ENCODE results near the gene WAC.
"Not testable (repeated sequence)": the region's sequence is repeated elsewhere in the genome, so short reads cannot be mapped to it uniquely, and the experiment has no call there.

The WAC gene

GRCh38 chr10:28569506-28570159 lies 36.7 kb downstream of the WAC start:
- DNase-seq: no peak

DNA sequence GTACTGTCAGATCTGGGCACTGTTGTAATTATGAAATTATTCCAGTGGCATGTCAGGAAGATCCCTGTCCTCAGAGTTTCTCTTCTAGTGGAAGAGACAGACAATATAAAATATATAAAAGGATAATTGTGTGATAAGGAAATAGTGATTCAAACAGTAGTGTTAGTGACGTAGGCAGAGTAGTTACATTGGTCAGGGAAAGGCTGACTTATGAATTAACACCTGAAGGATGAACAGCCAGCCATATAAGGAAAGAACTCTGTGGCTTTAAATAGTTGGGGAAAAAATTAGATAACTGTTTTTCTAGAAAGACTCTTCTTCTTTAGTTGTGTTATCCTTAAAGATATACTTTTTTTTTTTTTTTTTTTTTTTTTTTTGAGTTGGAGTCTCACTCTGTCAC lies 37.7 kb downstream of the WAC start:
- no peak for DNase-seq

GRCh38 chr10:28571265-28571664 lies 38.3 kb downstream of the WAC start:
- no peak for DNase-seq

DNA sequence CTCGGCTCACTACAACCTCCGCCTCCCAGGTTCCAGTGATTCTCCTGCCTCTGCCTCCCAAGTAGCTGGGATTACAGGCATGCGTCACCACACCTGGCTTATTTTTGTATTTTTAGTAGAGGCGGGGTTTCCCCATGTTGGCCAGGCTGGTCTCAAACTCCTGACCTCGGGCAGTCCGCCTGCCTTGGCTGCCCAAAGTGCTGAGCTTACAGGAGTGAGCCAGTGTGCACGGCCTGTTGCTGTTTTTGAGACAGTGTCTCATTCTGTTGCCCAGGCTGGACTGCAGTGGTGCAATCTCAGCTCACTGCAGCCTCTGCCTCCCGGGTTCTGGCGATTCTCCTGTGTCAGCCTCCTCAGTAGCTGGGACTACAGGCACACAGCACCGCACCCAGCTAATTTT lies 41.3 kb downstream of the WAC start:
- not testable (repeated sequence) for DNase-seq

DNA sequence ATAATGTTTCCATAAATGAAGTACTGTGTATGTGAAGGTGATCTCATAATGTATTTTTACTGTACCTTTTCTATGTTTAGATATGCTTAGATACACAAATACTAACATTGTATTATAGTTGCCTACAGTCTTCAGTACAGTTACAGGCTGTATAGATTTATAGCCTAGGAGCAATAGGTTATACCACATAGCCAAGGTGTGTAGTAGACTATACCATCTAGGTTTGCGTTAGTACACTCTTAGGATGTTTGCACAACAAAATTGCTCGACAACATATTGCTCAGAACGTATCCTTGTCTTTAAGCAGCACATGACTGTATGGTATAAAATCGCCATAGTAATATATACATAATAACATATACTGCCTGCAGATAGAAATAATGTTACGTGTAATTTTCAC lies 42.9 kb downstream of the WAC start:
- no peak for DNase-seq

GRCh38 chr10:28577506-28577905 lies 44.6 kb downstream of the WAC start:
- no peak for DNase-seq

DNA sequence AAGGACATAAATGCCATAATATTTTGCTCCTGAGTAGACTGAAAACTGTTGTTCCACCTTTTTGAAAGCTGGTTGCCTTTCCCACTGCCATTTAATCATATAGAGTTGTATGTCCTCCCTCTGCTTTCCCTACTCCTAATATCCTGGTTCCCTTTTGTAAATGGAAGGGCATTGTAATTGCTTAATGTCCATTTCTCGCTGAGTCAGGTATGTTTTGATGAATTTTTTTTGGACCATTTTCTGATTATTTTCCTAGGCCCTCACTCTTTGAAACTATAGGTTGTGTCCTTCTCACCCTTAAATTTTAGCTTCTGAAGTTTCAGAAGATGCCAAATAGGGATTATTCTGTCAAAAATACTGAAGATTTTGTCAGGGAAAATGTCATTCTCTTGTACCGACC lies 45.5 kb downstream of the WAC start:
- DNase-seq: no peak

DNA sequence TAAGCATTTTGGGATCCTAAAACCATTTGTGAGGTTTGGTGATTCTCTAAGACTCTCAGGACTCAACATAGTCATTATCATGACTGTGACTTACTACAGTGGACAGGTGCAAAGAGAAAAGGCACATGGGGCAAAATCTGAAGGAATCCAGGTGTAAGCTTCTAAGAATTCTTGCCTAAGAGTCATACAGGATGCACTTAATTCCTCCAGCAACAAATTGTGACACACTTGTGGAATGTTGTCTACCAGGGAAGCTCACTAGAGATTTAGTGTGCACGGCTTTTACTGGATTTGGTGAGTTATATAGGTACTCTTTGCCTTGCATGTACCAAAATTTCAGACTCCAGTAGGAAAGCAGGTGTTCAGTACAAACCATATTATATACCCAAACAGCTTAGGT lies 47.9 kb downstream of the WAC start:
- DNase-seq: no peak

DNA sequence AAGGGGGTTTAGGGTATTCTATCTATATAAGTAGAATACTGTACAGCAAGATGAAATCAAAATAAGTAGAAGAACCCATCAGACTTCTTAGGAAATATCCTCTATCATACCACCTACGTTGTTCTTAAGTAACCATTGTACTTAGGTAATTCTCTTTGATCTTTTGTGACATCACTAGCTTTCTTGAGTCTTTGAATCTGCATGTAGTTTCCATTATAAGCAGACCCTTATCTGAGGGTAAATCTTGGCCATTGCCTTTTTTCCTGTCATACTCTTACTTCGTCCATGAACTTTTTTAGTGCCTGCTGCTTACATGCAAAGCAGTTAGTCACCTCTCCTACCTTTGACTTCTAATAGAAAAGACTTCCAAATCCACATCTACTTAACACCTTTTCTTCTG lies 49.0 kb downstream of the WAC start:
- DNase-seq: no peak

- DNase-seq: no peak
Measured at GRCh38 chr10:28585076-28585475, 52.2 kb downstream of the WAC start.

DNA sequence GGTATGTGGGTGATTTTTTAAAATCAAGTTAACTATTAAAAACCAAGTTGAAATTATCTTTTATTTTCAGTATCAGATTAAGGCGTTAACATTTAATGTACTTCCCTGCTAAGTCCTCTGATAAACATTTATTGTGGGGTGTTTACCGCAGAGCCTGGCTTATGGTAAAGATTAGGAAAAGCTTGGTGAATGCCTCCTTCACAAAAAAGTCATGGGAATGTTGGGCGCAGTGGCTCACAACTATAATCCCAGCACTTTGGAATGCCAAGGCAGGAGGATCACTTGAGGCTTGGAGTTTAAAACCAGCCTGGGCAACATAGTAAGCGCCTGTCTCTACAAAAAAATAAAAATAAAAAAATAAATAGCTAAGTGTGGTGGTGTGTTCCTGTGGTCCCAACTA lies 53.3 kb downstream of the WAC start:
- DNase-seq: no peak

GRCh38 chr10:28587270-28587969 lies 54.5 kb downstream of the WAC start:
- no peak for DNase-seq

GRCh38 chr10:28587970-28588290 lies 55.0 kb downstream of the WAC start:
- no peak for DNase-seq

DNA sequence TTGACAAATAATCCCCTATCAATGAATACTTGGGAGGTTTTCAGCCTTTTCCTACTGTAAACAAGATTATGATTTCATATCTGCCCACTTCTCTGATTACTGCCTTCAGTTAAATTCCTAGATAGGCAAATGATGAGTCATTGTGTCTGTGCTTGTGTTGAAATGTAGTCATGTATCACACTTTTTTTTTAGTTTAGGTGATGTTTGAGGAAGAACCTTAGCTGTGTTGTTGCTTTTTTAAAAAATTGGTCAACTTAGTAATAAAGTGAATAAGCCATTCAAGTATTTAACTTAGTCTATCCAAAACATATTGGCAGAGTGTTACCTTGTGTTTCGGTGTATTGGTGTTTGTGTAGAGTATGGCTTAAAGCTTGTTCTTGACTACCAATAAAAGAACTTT lies 60.0 kb downstream of the WAC start:
- no peak for DNase-seq

GRCh38 chr10:28593811-28594210 lies 60.9 kb downstream of the WAC start:
- no peak for DNase-seq

DNA sequence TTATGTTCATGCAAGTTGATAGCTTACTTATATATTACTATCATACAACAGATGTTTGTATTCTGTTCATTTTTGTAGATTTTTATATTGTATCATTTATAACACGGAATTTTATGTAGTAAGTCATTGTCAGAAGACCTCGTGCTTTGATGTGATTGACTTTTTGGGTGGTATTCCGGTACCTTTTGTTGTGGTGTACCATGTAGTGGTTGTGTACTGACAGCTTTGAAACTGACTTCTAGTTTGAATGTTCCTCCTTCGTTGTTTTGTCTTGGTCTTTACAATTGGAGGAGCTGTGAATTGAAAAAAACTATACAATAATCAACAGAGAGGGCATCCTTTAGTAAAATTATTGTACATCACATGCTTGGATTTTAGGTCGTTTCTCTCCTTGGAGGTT lies 61.5 kb downstream of the WAC start:
- DNase-seq: no peak

- DNase-seq: no peak
Measured at GRCh38 chr10:28595613-28596012, 62.7 kb downstream of the WAC start.

GRCh38 chr10:28600056-28600455 lies 67.1 kb downstream of the WAC start:
- no peak for DNase-seq

- DNase-seq: no peak
Measured at GRCh38 chr10:28601012-28601411, 68.1 kb downstream of the WAC start.

DNA sequence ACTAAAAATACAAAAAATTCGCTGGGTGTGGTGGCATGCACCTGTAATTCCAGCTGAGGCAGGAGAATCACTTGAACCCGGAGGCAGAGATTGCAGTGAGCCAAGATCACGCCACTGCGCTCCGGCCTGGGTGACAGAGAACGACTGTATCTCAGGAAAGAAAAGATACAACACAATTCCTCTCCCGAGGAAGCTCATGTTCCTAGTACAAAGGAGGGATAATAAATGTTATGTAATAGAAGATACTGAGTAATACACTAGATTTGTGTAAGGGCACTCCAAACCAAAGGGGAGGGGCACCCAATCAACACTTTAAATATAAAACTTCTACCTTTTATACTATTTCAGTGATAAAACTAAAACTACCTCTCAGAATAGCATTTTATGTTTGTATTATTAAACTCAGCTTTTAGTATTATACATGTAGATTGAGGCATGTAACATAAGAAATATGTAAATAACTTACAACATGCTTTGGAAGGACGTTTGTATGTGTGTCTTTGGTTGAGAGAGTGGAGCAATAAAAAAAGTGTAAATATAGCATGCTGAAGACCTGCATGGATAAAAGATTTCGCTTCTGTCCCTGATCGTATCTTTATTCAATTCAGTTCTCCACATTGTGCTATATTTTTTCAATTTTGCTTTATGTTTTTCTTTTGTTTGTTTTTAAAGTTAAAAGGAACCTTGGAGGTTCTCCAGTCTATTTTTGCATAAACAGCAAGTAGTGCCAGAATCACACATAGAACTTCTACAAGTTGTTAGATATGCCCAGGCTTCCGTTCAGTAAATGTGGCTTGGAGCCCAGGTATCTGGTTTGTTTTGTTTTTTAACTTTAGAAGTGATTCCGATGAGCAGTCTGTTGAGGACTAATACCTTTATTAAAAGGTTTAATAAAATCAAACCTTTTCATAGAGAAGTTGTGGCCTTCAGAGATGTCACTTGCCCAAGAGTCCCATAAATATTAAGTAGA lies 71.9 kb downstream of the WAC start:
- DNase-seq: no peak

- DNase-seq: no peak
Measured at GRCh38 chr10:28606568-28606967, 73.7 kb downstream of the WAC start.

DNA sequence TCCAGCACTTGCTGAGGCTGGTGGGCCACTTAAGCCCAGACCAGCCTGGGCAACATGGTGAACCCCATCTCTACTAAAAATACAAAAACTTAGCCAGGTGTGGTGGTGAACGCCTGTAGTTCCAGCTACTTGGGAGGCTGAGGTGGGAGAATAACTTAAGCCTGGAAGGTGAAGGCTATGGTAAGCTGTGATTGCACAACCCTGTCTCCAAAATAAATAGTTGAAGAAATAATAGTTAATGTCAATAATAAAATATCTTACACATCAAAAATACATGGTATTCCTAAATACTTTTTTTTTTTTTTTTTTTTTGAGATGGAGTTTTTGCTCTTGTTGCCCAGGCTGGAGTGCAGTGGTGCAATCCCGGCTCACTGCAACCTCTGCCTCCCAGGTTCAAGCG lies 76.7 kb downstream of the WAC start:
- not testable (repeated sequence) for DNase-seq

- DNase-seq: no peak
Measured at GRCh38 chr10:28612877-28613276, 80.0 kb downstream of the WAC start.

DNA sequence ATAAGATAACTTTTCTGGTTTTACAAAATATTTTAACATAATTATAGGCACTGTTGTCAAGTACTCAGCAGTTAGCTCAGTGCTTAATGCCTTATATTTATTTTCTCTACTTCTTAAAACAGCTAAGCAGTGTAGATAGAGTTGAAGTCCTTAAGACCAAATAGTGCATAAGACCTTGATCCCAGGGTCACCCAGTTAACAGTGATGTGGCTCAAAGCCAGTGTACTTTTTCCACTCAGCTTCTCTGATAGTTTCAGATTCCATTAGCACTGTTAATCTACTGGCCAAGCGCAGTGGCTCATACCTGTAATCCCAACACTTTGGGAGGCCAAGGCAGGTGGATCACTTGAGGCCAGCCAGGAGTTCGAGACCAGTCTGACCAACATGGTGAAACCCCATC lies 83.6 kb downstream of the WAC start:
- DNase-seq: no peak
